HCT116 (cell line): Measurements from ENCODE around the gene TRIP13. TPM values are rescaled to one million over a fixed set of nuclear protein-coding genes. Genes with fewer than 3 reads are reported as not detected.
"Not testable (repeated sequence)": the region's sequence is repeated elsewhere in the genome, so short reads cannot be mapped to it uniquely, and the experiment has no call there.

Experiments
- ATAC-seq: fragments of 200-7000 bp; cut with Tn5 transposase; 2 replicates; pipeline ENCODE4 v1.9.1; 2020; ENCODE audit warnings: mild to moderate bottlenecking, moderate library complexity
- BruUV-seq: library from RNA; stranded (reverse); fragments of 400-500 nt; replicated peaks from 2 replicates; lab custom pipeline; 2021; lab: Mats Ljungman, UMichigan
- CTCF ChIA-PET: fragments of 300-600 bp; sonication (Branson Sonifier 250); formaldehyde crosslinking; loops from one replicate; lab custom pipeline; 2021; ENCODE audit warnings: antibody characterized with exemption; lab: Charles Lee
- POLR2A ChIA-PET: fragments of 300-600, 350-600 bp; sonication (Branson Sonifier 250); formaldehyde crosslinking; loops from one replicate; lab custom pipeline; 2021; ENCODE audit warnings: antibody characterized with exemption; lab: Charles Lee
- RAD21 ChIA-PET, 2 experiments: fragments of 300-600 bp; sonication (Branson Sonifier 250); formaldehyde crosslinking; loops; one replicate each; lab custom pipeline; 2023; ENCODE audit warnings: low total read pairs in 2 of 2; ENCODE audit not compliant: uncharacterized antibody in 2 of 2, unreplicated experiment in 2 of 2, low non-redundant PET in 1 of 2; lab: Charles Lee
- DNase-seq: peaks from one replicate; pipeline ENCODE4 v3.0.0-alpha.2; 2010; ENCODE audit warnings: low read depth, low spot score
- H2AFZ ChIP-seq: fragments of 200-600 bp; shearing (Covaris generic), sonication (generic); 2 replicates; pipeline ENCODE4 v1.6.1; 2017; ENCODE audit warnings: low read depth, mixed run types, mixed read lengths, antibody characterized with exemption, low read length; ENCODE audit not compliant: poor library complexity, severe bottlenecking
- H3K27ac ChIP-seq: 2 replicates; pipeline ENCODE4 v1.5.1; 2012; ENCODE audit warnings: low read depth, low read length
- H3K27me3 ChIP-seq: fragments of 200-600 bp; sonication (generic); 2 replicates; pipeline ENCODE4 v1.6.1; 2016; ENCODE audit warnings: mixed run types, low read length, mixed read lengths; ENCODE audit not compliant: insufficient read depth
- H3K36me3 ChIP-seq, 2 experiments: fragments of 200-500 bp in 1 of 2; fragments of 200-600 bp in 1 of 2; sonication (Bioruptor generic) in 1 of 2; sonication (generic) in 1 of 2; 2 replicates each; pipeline versions ENCODE4 v1.5.1 to v1.6.1; 2014 to 2016; ENCODE audit warnings: low read length in 2 of 2, inconsistent platforms in 1 of 2, mixed read lengths in 1 of 2, mixed run types in 1 of 2; ENCODE audit not compliant: insufficient read depth in 2 of 2, control insufficient read depth in 1 of 2
- H3K4me1 ChIP-seq, 2 experiments: fragments of 200-600 bp in 1 of 2; sonication (generic) in 1 of 2; 2 replicates each; pipeline versions ENCODE4 v1.5.1 to v1.6.1; 2012 to 2017; ENCODE audit warnings: low read length in 2 of 2, inconsistent platforms in 1 of 2, mild to moderate bottlenecking in 1 of 2, mixed read lengths in 1 of 2, mixed run types in 1 of 2, moderate library complexity in 1 of 2; ENCODE audit not compliant: insufficient read depth in 2 of 2, control insufficient read depth in 1 of 2
- H3K4me2 ChIP-seq: fragments of 200-600 bp; sonication (generic); 2 replicates; pipeline ENCODE4 v1.6.1; 2017; ENCODE audit warnings: mixed run types, low read length, mixed read lengths
- H3K4me3 ChIP-seq, 2 experiments: fragments of 200-600 bp in 1 of 2; sonication (generic) in 1 of 2; replicated peaks in 1 of 2; 2 replicates each; pipeline ENCODE4 v1.5.1; 2011 to 2016; ENCODE audit warnings: low read length in 2 of 2, control low read depth in 1 of 2, low read depth in 1 of 2, mild to moderate bottlenecking in 1 of 2, mixed read lengths in 1 of 2, mixed run types in 1 of 2
- H3K79me2 ChIP-seq: fragments of 200-600 bp; sonication (generic); 2 replicates; pipeline ENCODE4 v1.6.1; 2017; ENCODE audit warnings: mild to moderate bottlenecking, mixed run types, low read length, moderate library complexity, mixed read lengths; ENCODE audit not compliant: insufficient read depth
- H3K9ac ChIP-seq: fragments of 200-600 bp; sonication (generic); 2 replicates; pipeline ENCODE4 v1.6.1; 2016; ENCODE audit warnings: low read length, mixed read lengths
- H3K9me2 ChIP-seq: fragments of 200-600 bp; sonication (generic), shearing (Covaris generic); 2 replicates; pipeline ENCODE4 v1.6.1; 2017; ENCODE audit warnings: mixed run types, mild to moderate bottlenecking, moderate library complexity; ENCODE audit not compliant: insufficient read depth
- H3K9me3 ChIP-seq, 2 experiments: fragments of 200-500 bp in 1 of 2; fragments of 200-600 bp in 1 of 2; sonication (Bioruptor generic) in 1 of 2; sonication (generic) in 1 of 2; 2 replicates each; pipeline ENCODE4 v1.6.1; 2014 to 2017; ENCODE audit warnings: low read length in 2 of 2, mixed read lengths in 2 of 2, inconsistent platforms in 1 of 2, low read depth in 1 of 2, mild to moderate bottlenecking in 1 of 2, mixed run types in 1 of 2, moderate library complexity in 1 of 2; ENCODE audit not compliant: control insufficient read depth in 1 of 2, insufficient read depth in 1 of 2
- H4K20me1 ChIP-seq: fragments of 200-600 bp; sonication (generic), shearing (Covaris generic); 2 replicates; pipeline ENCODE4 v1.6.1; 2017; ENCODE audit warnings: mixed run types, mild to moderate bottlenecking, moderate library complexity; ENCODE audit not compliant: insufficient read depth
- CTCF ChIP-seq, 3 experiments: fragments of 200-600 bp in 1 of 3; sonication (generic) in 1 of 3; IDR thresholded peaks in 2 of 3; conservative IDR thresholded peaks in 1 of 3; 2 replicates each; pipeline ENCODE4 v1.5.1; 2012 to 2017; ENCODE audit warnings: low read depth in 2 of 3, low read length in 2 of 3, antibody characterized with exemption in 1 of 3, borderline replicate concordance in 1 of 3, control low read depth in 1 of 3, mild to moderate bottlenecking in 1 of 3, mixed read lengths in 1 of 3, mixed run types in 1 of 3, moderate library complexity in 1 of 3; ENCODE audit not compliant: insufficient read depth in 1 of 3
- RAD21 ChIP-seq: IDR thresholded peaks from 2 replicates; pipeline ENCODE4 v1.6.1; 2012; ENCODE audit warnings: low read depth, mild to moderate bottlenecking
- intact Hi-C: fragments of 100-400 bp; cut with micrococcal nuclease; formaldehyde crosslinking; loops from 2 replicates; pipeline ENCODE4 v1.10.0; 2022
- total RNA-seq: library from RNA; stranded (reverse); gene quantifications from one replicate; pipeline ENCODE4 v1.2.1, GENCODE V29; 2021; ENCODE audit not compliant: unreplicated experiment

Gene TRIP13
- total RNA-seq, 1 experiment from 2014 or later = 45.0 TPM

GRCh38 chr5:843371-843770, 49.3 kb upstream of the TRIP13 start:
- H3K27ac ChIP-seq, CTCF ChIA-PET, POLR2A ChIA-PET, H4K20me1 ChIP-seq, H3K9me2 ChIP-seq, H3K4me1 ChIP-seq, ATAC-seq, H3K4me2 ChIP-seq, H3K4me3 ChIP-seq, H3K9ac ChIP-seq, H3K36me3 ChIP-seq, H3K27me3 ChIP-seq, DNase-seq, H3K79me2 ChIP-seq, H2AFZ ChIP-seq, intact Hi-C loops, RAD21 ChIA-PET, BruUV-seq, H3K9me3 ChIP-seq: not testable (repeated sequence)

- H3K4me1 ChIP-seq = not testable (repeated sequence)
- TF ChIP-seq RAD21 (peak; percentile 45), CTCF (IDR thresholded peaks at IDR 0.05 in 2 of 3, conservative IDR thresholded peaks at IDR 0.05 in 1 of 3; ENCODE audit: borderline replicate concordance in 1 of 3, insufficient read depth in 1 of 3, low read depth in 2 of 3, low read length in 2 of 3) (0 out of 6 replicates have a peak, but pooled peaks of 1 of the 3 experiments have one; percentile 5)
- TF ChIP-seq, all 23 proteins: peak for 2; not testable (repeated sequence) for 21
- BruUV-seq, H4K20me1 ChIP-seq, CTCF ChIA-PET, POLR2A ChIA-PET, H3K4me2 ChIP-seq, RAD21 ChIA-PET, H3K79me2 ChIP-seq, H3K27ac ChIP-seq, H2AFZ ChIP-seq, H3K36me3 ChIP-seq, H3K27me3 ChIP-seq, DNase-seq, H3K9me2 ChIP-seq, H3K9ac ChIP-seq, H3K4me3 ChIP-seq, intact Hi-C loops, H3K9me3 ChIP-seq: not testable (repeated sequence)
- ATAC-seq = peak; percentile 48
Observed at GRCh38 chr5:843926-844325, 48.8 kb upstream of the TRIP13 start.

- RAD21 ChIA-PET = not testable (repeated sequence)
Observed at GRCh38 chr5:844426-844825, 48.3 kb upstream of the TRIP13 start.

GRCh38 chr5:845031-845675, 47.5 kb upstream of the TRIP13 start:
- H3K27ac ChIP-seq, H3K36me3 ChIP-seq, RAD21 ChIA-PET, intact Hi-C loops, H3K9me3 ChIP-seq, H3K9me2 ChIP-seq, H3K4me2 ChIP-seq, CTCF ChIA-PET, DNase-seq, H3K9ac ChIP-seq, ATAC-seq, H3K27me3 ChIP-seq, H3K79me2 ChIP-seq, H3K4me1 ChIP-seq, H3K4me3 ChIP-seq, H2AFZ ChIP-seq, BruUV-seq, H4K20me1 ChIP-seq, POLR2A ChIA-PET: not testable (repeated sequence)

More at GRCh38 chr5:844426-844825, 48.3 kb upstream of the TRIP13 start:
- H3K36me3 ChIP-seq, H3K27ac ChIP-seq, BruUV-seq, H2AFZ ChIP-seq, H3K27me3 ChIP-seq, H3K9me2 ChIP-seq, H3K9ac ChIP-seq, H3K4me1 ChIP-seq, POLR2A ChIA-PET, ATAC-seq, DNase-seq, H4K20me1 ChIP-seq, intact Hi-C loops, H3K4me2 ChIP-seq, CTCF ChIA-PET, H3K9me3 ChIP-seq, H3K4me3 ChIP-seq, H3K79me2 ChIP-seq: not testable (repeated sequence)
